ENCODE measurements around the gene TLL2.

- TF ChIP-seq CTCF (IDR thresholded peaks at IDR 0.05) (no peak), POLR2AphosphoS5 (IDR thresholded peaks at IDR 0.05) (no peak)
Measured at GRCh38 chr10:96384506-96384905, 129.2 kb downstream of the TLL2 start.
